Sigmoid colon (tissue), 7 donors: ENCODE results near the gene XIST. TPM values are rescaled to one million over a fixed set of nuclear protein-coding genes. Genes with fewer than 3 reads are reported as not detected.

Source experiments
- DNase-seq: peaks from one replicate; pipeline ENCODE4 v3.0.0-alpha.2; 2019
- H3K27ac ChIP-seq, 4 donors: fragments of 200-600 bp; sonication (generic); one replicate each; pipeline ENCODE4 v1.5.1; 2016 to 2019; ENCODE audit warnings: mild to moderate bottlenecking in 1 of 4
- H3K27me3 ChIP-seq, 3 donors: fragments of 200-600 bp; sonication (generic); one replicate each; pipeline ENCODE4 v1.5.1; 2019; ENCODE audit warnings: mild to moderate bottlenecking in 1 of 3
- H3K36me3 ChIP-seq, 4 donors: fragments of 200-600 bp; sonication (generic); one replicate each; pipeline ENCODE4 v1.5.1; 2016 to 2019
- H3K4me1 ChIP-seq, 4 donors: fragments of 200-600 bp; sonication (generic); one replicate each; pipeline ENCODE4 v1.5.1; 2017 to 2019
- H3K4me3 ChIP-seq, 4 donors: fragments of 200-600 bp; sonication (generic); one replicate each; pipeline ENCODE4 v1.5.1; 2017 to 2019; ENCODE audit warnings: mild to moderate bottlenecking in 2 of 4, moderate library complexity in 1 of 4
- H3K9me3 ChIP-seq, 4 donors: fragments of 200-600 bp in 3 of 4; sonication (generic) in 3 of 4; one replicate each; pipeline versions ENCODE4 v1.5.1 to v1.6.1; 2013 to 2019
- EP300 ChIP-seq, 4 donors: sonication (generic); formaldehyde crosslinking; IDR thresholded peaks; one replicate each; pipeline ENCODE4 v1.6.1; 2017; ENCODE audit warnings: antibody characterized with exemption in 4 of 4
- POLR2A ChIP-seq, 2 donors: fragments of 450-650 bp; IDR thresholded peaks; one replicate each; pipeline ENCODE4 v1.6.1; 2016; ENCODE audit warnings: antibody characterized with exemption in 2 of 2, mild to moderate bottlenecking in 2 of 2, moderate library complexity in 2 of 2
- POLR2AphosphoS5 ChIP-seq, 4 donors: sonication (generic); formaldehyde crosslinking; IDR thresholded peaks; one replicate each; pipeline ENCODE4 v1.6.1; 2017; ENCODE audit warnings: antibody characterized with exemption in 4 of 4
- WGBS, 2 donors: extraction: QIAGEN DNeasy Blood & Tissue Kit; methylation state at CpG; one replicate each; pipeline ENCODE4 v1.1.7; 2013; 5-methylcytosine and 5-hydroxymethylcytosine counted together
- intact Hi-C: fragments of 100-400 bp; cut with DNase I; formaldehyde crosslinking; loops from one replicate; pipeline ENCODE4 v1.15.1; 2023
- polyA plus RNA-seq, 3 donors: library from polyadenylated mRNA; stranded (reverse); fragments of 200-250 nt; gene quantifications; one replicate each; pipeline ENCODE4 v1.2.3, GENCODE V29; 2013
- total RNA-seq, 4 donors: library from RNA; depleted of rRNA; stranded (reverse); fragments of >200 nt; gene quantifications; one replicate each; pipeline ENCODE4 v1.1.0, GENCODE V29; 2016
- TF ChIP-seq, protein P1 (sequence below), 4 experiments: fragments of 450-650 bp in 3 of 4; fragments of 200-600 bp in 1 of 4; IDR thresholded peaks; one replicate each; pipeline ENCODE4 v1.5.1; 2016 to 2019; ENCODE audit warnings: antibody characterized with exemption in 4 of 4, mild to moderate bottlenecking in 3 of 4, moderate library complexity in 2 of 4
- donor health status: healthy with polysubstance abuse.
- donor health status: Bipolar disorder and iron deficiency.
- donor health status: healthy.

XIST gene
- total and polyA plus RNA-seq, 7 donors: 0.12 to 361 (median 1.8) TPM

- intact Hi-C loops: loop anchor here (1.0 to 5.0 kb wide), 4 partner anchors 160 to 697 kb away; no protein-coding TSS in a partner anchor
- H3K4me3 ChIP-seq: no peak overlapping the region
- WGBS, 2 donors: 0 to 1% methylated on average over 2 of the region's 2 CpGs
- peak; percentile 86 for DNase-seq
- H3K27me3 ChIP-seq: no peaks in the 10 kb centered on the region
- H3K4me1 ChIP-seq: no peaks in the 10 kb centered on the region
- TF ChIP-seq POLR2AphosphoS5 (IDR thresholded peaks at IDR 0.05) (peak in 1 of 4 donors; percentile 47), EP300 (IDR thresholded peaks at IDR 0.05) (no peak)
- TF ChIP-seq, protein P1, sequence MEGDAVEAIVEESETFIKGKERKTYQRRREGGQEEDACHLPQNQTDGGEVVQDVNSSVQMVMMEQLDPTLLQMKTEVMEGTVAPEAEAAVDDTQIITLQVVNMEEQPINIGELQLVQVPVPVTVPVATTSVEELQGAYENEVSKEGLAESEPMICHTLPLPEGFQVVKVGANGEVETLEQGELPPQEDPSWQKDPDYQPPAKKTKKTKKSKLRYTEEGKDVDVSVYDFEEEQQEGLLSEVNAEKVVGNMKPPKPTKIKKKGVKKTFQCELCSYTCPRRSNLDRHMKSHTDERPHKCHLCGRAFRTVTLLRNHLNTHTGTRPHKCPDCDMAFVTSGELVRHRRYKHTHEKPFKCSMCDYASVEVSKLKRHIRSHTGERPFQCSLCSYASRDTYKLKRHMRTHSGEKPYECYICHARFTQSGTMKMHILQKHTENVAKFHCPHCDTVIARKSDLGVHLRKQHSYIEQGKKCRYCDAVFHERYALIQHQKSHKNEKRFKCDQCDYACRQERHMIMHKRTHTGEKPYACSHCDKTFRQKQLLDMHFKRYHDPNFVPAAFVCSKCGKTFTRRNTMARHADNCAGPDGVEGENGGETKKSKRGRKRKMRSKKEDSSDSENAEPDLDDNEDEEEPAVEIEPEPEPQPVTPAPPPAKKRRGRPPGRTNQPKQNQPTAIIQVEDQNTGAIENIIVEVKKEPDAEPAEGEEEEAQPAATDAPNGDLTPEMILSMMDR (IDR thresholded peaks at IDR 0.05): peak; percentile 42 to 74 (median 55)
- H3K27ac ChIP-seq: no peak overlapping the region
- H3K9me3 ChIP-seq: no peaks in the 10 kb centered on the region
- no peaks in the 10 kb centered on the region for H3K36me3 ChIP-seq
Measured at GRCh38 chrX:73855546-73855945, 3.0 kb upstream of the XIST start.

DNA sequence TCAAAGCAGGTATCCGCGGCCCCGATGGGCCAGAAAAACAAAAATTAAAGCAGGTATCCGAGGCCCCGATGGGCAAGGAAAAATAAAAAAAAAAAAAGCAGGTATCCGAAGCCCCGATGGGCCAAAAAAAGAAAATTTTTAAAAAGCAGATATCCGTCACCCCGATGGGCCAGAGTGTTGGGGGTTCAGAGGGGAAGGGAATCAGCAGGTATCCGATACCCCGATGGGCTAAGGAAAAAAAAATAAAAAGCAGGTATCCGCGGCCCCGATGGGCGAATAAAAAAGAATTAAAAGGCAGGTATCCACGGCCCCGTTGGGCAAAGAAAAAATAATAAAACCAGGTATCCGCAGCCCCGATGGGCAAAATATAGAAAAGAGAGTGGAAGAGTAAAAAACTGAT, 492 bp downstream of the XIST start:
- no peak for DNase-seq
- 97% methylated on average over 19 of the region's 19 CpGs for WGBS, 2 donors
- Histone ChIP-seq H3K4me1 (peaks cover 0 to 17% (median 0%) of the 10 kb centered on the region in 4 donors), H3K27ac (peak overlapping the region in 2 of 4 donors; percentile 72 to 83), H3K9me3 (no peaks in the 10 kb centered on the region), H3K27me3 (no peaks in the 10 kb centered on the region), H3K4me3 (peak overlapping the region in 2 of 4 donors; percentile 53 to 64), H3K36me3 (no peaks in the 10 kb centered on the region)
- TF ChIP-seq POLR2AphosphoS5 (IDR thresholded peaks at IDR 0.05): no peak
- intact Hi-C loops: loop anchor here (5.0 kb wide), 1 partner anchor 1300 kb away; no protein-coding TSS in a partner anchor

DNA sequence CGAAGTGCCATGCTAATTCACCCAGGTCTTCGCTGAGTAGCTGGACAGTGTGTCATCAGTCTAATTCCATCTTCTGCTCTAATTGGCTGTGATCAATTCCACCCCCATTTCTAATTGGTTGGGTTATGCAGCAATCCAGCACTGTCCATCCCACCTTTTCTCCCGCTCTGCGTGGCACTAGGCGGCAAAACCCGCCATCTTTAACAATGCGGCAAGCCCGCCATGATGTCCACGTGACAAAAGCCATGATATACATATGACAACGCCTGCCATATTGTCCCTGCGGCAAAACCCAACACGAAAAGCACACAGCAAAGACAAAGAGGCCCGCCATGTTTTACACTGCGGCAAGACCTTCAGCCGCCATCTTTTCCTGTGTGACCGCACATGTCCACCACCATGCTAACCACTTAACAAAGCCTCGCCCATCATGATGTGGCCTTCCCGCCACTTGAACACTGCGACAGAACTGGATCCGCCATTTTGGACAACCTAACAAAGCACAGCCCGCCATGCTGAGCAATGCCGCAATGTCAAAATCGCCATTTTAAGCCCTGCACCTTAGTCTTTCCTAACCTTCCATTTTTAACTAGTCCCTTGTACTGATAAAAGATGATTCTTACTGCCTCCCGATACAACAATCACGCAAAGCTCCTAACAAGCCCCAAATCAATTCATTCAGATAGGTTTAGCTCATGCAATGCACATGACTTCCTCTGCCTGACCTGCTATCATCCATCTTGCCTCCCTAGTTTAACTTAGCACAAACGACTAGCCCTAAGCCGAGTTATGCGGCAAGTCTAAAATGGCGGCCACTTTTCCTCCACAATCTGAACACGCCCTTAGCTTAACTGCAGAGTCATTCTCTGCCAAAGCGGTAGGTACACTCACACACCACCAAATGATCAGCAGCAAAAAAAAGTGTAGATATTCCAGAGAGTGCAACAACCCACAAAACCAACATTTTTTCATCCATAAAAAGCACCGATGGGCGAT, 1.2 kb downstream of the XIST start:
- DNase-seq: peak; percentile 96
- no peaks in the 10 kb centered on the region for H3K36me3 ChIP-seq
- peaks cover 0 to 23% (median 0%) of the 10 kb centered on the region in 4 donors for H3K4me1 ChIP-seq
- no peaks in the 10 kb centered on the region for H3K27me3 ChIP-seq
- TF ChIP-seq EP300 (IDR thresholded peaks at IDR 0.05) (no peak), POLR2AphosphoS5 (IDR thresholded peaks at IDR 0.05) (peak in 2 of 4 donors; percentile 45 to 83), POLR2A (IDR thresholded peaks at IDR 0.05) (no peak)
- TF ChIP-seq, protein P1 (IDR thresholded peaks at IDR 0.05): no peak
- peak overlapping the region in 2 of 4 donors; percentile 53 to 64 for H3K4me3 ChIP-seq
- WGBS, 2 donors: 97% methylated on average over 33 of the region's 33 CpGs
- intact Hi-C loops: loop anchor here (2.0 to 5.0 kb wide), 2 partner anchors 91 to 1301 kb away; no protein-coding TSS in a partner anchor
- H3K27ac ChIP-seq: peak overlapping the region in 2 of 4 donors; percentile 72 to 83
- no peaks in the 10 kb centered on the region for H3K9me3 ChIP-seq

GRCh38 chrX:73850124-73851013, 2.1 kb downstream of the XIST start:
- Histone ChIP-seq H3K36me3 (no peaks in the 10 kb centered on the region), H3K9me3 (no peaks in the 10 kb centered on the region), H3K27me3 (no peaks in the 10 kb centered on the region), H3K27ac (peak overlapping the region in 2 of 4 donors; percentile 58 to 72), H3K4me1 (peaks cover 0 to 32% (median 0%) of the 10 kb centered on the region in 4 donors), H3K4me3 (peak overlapping the region in 2 of 4 donors; percentile 19 to 64)
- TF ChIP-seq, protein P1 (IDR thresholded peaks at IDR 0.05): no peak
- DNase-seq: peak; percentile 75
- 33 to 55% methylated on average over 5 of the region's 5 CpGs for WGBS, 2 donors
- intact Hi-C loops: loop anchor here (2.0 to 5.0 kb wide), 2 partner anchors 92 to 1302 kb away; no protein-coding TSS in a partner anchor
